Umbilical cord (tissue), 2 donors: ENCODE results near the gene UBE2G1. TPM values are rescaled to one million over a fixed set of nuclear protein-coding genes. Genes with fewer than 3 reads are reported as not detected.
"Not testable (repeated sequence)": the region's sequence is repeated elsewhere in the genome, so short reads cannot be mapped to it uniquely, and the experiment has no call there.

ENCODE experiments used
- DNase-seq: peaks from one replicate; pipeline ENCODE4 v3.0.0-alpha.2; 2015; ENCODE audit warnings: low spot score
- total RNA-seq: library from RNA; depleted of rRNA; stranded (reverse); fragments of >200 nt; gene quantifications from one replicate; pipeline ENCODE4 v1.2.3, GENCODE V29; 2014; ENCODE audit warnings: low replicate concordance; ENCODE audit not compliant: insufficient read depth

The UBE2G1 gene
- total RNA-seq, 1 donor from 2014 or later: 27.0 TPM

GRCh38 chr17:4304417-4305027 is 62.0 kb downstream of the UBE2G1 start:
- DNase-seq: peak; percentile 34

GRCh38 chr17:4301066-4301465 is 65.4 kb downstream of the UBE2G1 start:
- DNase-seq: no peak

GRCh38 chr17:4297351-4297750 is 69.1 kb downstream of the UBE2G1 start:
- DNase-seq: no peak

GRCh38 chr17:4295686-4296085 is 70.8 kb downstream of the UBE2G1 start:
- no peak for DNase-seq

- DNase-seq: no peak
These were observed 72.9 kb downstream of the UBE2G1 start for GRCh38 chr17:4293572-4293971.

- DNase-seq: no peak
These were observed 78.8 kb downstream of the UBE2G1 start for GRCh38 chr17:4287710-4288109.

GRCh38 chr17:4276514-4276913 is 90.0 kb downstream of the UBE2G1 start:
- no peak for DNase-seq

- no peak for DNase-seq
These were observed 93.5 kb downstream of the UBE2G1 start for GRCh38 chr17:4272972-4273368.

- DNase-seq: no peak
These were observed 94.1 kb downstream of the UBE2G1 start for GRCh38 chr17:4272213-4272971.

- DNase-seq: no peak
These were observed 95.7 kb downstream of the UBE2G1 start for GRCh38 chr17:4270736-4271135.

- no peak for DNase-seq
These were observed 96.6 kb downstream of the UBE2G1 start for GRCh38 chr17:4269915-4270314.

GRCh38 chr17:4267402-4267801 is 99.1 kb downstream of the UBE2G1 start:
- no peak for DNase-seq

- DNase-seq: no peak
These were observed 99.9 kb downstream of the UBE2G1 start for GRCh38 chr17:4266550-4266949.

- peak; percentile 98 for DNase-seq
These were observed 102.9 kb downstream of the UBE2G1 start, which contains the start of gene ANKFY1 for GRCh38 chr17:4263282-4264215. ANKFY1 (minus strand) TSS chr17:4263979; CDS start chr17:4263941, 38 bp downstream.

GRCh38 chr17:4262703-4263102 is 103.8 kb downstream of the UBE2G1 start:
- no peak for DNase-seq

GRCh38 chr17:4261452-4261851 is 105.0 kb downstream of the UBE2G1 start:
- no peak for DNase-seq

- no peak for DNase-seq
These were observed 107.6 kb downstream of the UBE2G1 start for GRCh38 chr17:4258867-4259266.

GRCh38 chr17:4256952-4257351 is 109.5 kb downstream of the UBE2G1 start:
- no peak for DNase-seq

GRCh38 chr17:4255271-4255670 is 111.2 kb downstream of the UBE2G1 start:
- DNase-seq: not testable (repeated sequence)

- DNase-seq: no peak
These were observed 115.6 kb downstream of the UBE2G1 start for GRCh38 chr17:4250887-4251286.

- peak; percentile 34 for DNase-seq
These were observed 116.9 kb downstream of the UBE2G1 start for GRCh38 chr17:4249452-4250029.
